Measurements from ENCODE around the gene PPARA.
"Not testable (repeated sequence)": the region's sequence is repeated elsewhere in the genome, so short reads cannot be mapped to it uniquely, and the experiment has no call there.

PPARA gene

DNA sequence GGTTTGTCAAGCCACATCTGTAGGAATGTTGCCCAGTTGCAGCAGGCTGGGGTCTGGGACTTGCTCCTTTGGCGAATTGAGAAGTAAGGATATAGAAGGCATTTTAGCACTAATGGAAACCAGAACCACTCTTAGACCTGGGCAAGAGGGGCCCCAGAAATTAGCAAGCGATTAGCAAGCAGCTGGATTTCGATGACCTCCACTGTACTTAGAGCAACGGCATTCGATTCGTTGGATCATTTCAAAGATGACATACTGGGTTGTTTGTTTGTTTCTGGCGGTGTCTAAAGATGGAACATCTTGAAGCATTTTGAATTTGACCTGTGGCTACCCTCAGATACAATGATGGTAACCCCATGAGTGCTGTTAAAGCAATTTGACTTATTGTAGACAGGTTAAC is 100.9 kb downstream of the PPARA start:
- no peak for DNase-seq

- DNase-seq = no peak
Observed at GRCh38 chr22:46251816-46252380, 101.6 kb downstream of the PPARA start.

- no peak for DNase-seq
Observed at GRCh38 chr22:46256358-46256958, 106.1 kb downstream of the PPARA start.

DNA sequence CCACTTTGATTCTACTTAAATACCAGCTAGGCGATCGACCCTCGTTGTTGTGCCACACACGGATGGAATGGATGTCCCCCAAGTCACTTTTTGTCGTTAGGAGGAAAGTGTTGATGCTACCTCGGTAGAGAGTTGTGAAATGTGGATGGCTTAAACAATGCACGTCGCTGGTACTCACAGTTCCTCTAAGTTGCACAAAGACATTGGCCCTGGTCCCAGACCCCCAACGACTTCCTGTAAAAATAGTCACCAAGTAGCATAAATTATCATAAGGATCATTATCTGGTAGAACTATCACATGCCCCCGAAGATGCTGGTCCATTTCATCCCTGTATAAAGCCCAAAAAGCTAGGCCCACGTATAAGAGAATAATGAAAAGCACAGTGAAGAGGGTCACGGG is 109.0 kb downstream of the PPARA start:
- no peak for DNase-seq

DNA sequence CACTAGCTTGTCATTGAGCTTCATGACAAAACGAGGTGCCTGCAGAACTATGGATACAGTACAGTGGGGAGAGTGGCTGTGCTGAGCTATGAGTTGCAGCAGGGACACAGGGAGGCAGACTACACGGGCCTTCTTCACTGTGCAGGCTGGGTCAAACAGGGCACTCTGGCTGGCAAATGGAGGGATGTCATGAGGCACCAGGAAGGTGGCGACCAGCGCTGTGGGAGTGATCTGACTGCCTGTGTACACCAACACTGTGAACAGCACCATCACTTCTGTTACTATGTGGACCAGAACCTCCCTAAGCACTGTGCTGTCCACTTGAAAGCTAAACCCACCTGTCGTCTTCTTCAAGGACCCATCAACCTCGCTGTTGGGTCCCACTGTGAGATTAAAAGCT is 109.7 kb downstream of the PPARA start:
- no peak for DNase-seq

DNA sequence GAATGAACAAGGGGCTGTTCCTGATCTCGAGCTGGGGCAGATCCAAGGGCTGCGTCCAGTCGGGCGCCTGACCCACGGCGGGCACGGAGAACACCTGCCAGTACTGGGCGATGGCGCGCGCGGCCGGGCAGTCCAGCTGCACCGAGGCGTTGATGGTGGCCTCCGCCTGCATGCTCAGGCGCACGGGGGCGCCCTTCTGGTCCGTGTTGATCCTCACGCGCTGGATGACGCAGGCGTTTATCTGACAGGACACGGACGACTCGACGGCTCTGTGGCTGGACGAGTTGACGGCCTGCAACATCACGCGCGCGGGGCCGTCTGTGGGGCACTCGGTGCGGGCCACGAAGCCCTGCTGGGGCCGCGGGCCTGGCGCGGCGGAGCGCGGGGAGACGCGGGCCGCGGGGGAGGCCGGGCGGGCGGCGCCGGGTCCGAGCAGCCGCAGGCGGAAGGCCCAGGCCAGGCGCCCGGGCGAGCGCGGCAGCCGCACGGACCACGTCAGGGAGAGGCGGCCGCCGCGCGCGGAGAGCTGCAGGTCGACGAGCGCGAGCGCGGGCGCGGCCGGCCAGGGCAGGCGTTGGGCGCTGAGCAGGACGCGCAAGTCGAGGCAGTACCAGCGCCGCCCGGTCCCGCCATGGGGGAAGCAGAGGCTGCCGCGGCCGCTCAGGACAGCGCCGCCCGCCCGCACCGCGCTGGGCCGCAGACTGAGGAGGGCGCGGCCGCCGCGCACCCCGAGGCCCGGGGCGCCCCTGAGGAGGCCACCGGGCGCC is 112.3 kb downstream of the PPARA start:
- DNase-seq = no peak

DNA sequence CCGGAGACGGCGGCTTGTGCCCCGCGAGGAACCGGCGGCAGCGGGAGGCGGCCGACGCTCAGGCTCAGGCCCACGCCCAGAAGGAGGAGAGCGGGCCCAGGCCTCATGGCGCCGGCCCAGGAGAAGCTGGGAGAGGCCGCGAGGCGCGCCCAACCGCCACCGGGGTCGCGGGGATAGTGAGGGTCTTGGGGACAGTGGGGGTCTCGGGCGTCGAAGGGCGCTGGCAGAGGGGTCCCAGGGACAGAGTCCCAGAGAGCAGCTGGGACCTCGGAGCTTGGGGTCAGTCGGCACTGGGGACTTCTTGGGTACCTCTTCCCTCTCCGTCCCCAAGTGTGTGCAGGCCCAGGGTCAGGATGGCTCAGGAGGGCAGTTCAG is 112.9 kb downstream of the PPARA start, which contains the start of gene PKDREJ:
PKDREJ (minus strand) TSS at position 128 of the 375 bp plus-strand sequence; CDS start at position 107, 21 bp downstream.
- no peak for DNase-seq

DNA sequence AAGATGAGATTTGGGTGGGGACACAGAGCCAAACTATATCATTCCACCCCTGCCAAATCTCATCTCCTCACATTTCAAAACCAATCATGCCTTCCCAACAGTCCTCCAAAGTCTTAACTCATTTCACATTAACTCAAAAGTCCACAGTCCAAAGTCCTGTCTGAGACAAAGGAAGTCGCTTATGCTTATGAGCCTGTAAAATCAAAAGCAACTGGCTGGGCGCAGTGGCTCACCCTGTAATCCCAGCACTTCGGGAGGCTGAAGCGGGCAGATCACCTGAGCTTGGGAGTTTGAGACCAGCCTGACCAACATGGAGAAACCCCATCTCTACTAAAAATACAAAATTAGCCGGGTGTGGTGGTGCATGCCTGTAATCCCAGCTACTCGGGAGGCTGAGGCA is 114.2 kb downstream of the PPARA start:
- DNase-seq = not testable (repeated sequence)

DNA sequence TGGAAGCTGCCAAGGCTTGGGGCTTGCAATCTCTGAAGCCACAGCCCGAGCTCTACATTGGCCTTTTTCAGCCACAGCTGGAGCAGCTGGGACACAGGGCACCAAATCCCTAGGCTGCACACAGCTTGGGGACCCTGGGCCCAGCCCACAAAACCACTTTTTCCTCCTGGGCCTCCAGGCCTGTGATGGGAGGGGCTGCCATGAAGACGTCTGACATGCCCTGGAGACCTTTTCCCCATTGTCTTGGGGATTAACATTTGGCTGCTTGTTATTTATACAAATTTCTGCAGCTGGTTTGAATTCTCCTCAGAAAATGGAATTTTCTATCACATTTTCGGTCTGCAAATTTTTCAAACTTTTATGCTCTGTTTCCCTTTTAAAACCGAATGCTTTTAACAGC is 115.3 kb downstream of the PPARA start:
- not testable (repeated sequence) for DNase-seq

GRCh38 chr22:46267431-46268279 is 117.3 kb downstream of the PPARA start, which contains the start of gene TTC38:
Gene TTC38, plus strand, starts transcription at chr22:46268008. Its CDS starts 32 bp downstream, at chr22:46268040.
- DNase-seq = peak; percentile 85

DNA sequence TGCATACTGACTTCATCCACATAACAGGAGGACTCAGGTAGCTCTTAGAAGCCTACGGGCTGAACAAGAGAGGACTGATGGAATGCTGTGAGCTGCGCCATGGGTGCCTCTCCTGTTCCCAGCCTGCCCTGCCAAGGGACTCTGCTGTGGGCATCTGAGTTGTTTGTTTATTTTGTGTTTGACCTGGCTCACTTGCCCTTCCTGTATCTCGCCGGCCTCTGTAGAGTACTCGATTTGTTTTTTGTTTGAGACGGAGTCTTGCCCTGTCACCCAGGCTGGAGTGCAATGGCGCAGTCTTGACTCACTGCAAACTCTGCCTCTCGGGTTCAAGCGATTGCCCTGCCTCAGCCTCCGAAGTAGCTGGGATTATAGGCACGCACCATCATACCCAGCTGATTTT is 119.2 kb downstream of the PPARA start:
- no peak for DNase-seq

DNA sequence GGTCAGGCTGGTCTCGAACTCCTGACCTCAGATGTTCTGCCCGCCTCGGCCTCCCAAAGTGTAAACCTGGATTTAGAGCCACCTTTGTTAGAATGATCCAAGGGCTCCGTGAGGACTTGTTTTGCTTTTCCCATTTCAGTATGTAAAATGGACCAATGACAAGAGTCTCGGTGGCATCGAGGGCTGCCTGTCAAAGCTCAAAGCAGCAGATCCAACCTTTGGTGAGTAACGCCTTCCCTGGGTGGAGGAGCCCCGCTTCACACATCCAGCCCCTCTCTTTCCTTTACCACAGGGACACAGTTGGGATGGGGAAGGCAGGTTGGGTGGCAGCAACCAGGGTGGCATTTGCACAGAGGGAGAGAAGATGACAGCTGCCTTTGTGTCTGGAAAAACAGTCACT is 121.9 kb downstream of the PPARA start:
- DNase-seq = no peak

GRCh38 chr22:46272762-46273431 is 122.6 kb downstream of the PPARA start:
- DNase-seq = no peak

DNA sequence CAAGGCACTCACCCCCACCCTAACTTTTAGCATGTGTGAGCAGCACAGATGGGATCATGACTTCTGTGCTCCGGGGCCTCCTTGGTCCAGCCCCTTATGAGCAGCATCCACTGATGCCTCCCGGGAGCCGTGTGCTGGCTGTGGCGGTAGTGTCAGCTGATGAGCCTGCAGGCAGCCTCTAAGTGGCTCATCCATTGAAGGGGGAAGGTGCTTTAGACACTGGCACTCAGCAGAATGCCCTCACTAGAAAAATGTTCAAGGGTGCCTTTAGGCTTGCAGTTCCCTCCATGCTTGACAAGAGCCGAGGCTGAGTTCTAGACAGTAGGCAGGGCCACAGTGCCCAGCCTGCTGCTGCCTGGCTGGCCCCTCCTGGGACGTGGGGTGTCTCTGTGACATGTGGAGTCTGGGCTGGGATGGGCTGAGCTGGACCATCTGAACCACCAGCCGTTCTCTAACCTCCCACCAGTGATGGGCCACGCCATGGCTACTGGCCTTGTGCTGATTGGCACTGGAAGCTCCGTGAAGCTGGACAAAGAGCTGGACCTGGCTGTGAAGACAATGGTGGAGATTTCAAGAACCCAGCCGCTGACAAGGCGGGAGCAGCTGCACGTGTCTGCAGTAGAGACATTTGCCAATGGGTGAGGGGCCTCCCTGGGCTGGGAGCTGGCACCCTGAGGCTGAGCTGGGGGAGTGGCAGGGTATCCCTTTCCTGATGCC is 123.3 kb downstream of the PPARA start:
- DNase-seq = no peak

- DNase-seq = no peak
Observed at GRCh38 chr22:46274381-46274780, 124.1 kb downstream of the PPARA start.

- DNase-seq = no peak
Observed at GRCh38 chr22:46275455-46276122, 125.3 kb downstream of the PPARA start.

- no peak for DNase-seq
Observed at GRCh38 chr22:46276563-46276962, 126.2 kb downstream of the PPARA start.

DNA sequence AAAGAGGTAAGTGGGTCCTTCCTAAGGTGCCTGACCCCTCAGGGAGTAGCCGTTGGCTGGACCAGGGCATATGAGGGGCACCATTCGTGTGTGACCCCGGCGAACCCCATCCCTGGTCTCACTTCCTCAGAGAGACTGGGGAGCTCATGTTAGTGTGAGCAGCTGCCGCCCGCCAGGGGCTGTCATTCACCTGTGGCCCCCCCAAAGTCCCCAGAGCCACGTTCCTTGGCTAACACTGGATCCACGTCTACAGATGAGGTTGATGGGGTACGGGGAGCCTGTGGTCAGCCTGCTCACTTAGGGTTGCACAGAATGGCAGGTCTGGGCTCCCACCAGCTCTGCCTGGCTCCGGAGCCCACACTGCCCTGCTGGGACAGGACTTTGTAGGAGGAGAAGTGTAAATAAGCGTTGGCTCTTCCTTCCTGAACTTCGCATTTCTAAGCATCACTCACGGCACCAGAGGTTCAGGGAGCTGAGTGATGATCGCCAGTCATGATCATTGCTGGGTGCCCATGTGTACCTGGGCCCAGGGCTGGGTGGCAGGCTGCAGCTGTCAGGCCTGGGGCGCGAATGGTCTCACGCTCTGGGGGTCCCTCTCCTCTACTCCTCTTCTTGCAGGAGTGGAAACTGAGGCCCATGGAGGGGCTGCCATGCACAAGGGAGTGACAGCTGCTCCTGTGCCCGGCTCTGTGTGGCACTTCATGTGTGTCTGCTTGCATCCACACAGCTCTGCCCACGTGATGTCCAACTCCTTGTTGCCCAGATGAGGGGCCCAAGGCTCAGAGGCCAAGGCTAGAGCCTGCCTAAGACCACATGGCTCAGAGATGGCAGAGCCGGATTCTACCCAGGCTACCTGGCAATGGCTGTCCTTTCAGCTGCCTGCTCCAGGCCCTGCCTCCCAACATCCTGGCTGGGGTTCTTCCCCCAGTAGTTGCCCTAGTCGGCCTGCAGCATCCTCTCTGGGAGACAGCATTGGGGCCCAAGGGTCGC is 128.6 kb downstream of the PPARA start:
- DNase-seq = no peak

DNA sequence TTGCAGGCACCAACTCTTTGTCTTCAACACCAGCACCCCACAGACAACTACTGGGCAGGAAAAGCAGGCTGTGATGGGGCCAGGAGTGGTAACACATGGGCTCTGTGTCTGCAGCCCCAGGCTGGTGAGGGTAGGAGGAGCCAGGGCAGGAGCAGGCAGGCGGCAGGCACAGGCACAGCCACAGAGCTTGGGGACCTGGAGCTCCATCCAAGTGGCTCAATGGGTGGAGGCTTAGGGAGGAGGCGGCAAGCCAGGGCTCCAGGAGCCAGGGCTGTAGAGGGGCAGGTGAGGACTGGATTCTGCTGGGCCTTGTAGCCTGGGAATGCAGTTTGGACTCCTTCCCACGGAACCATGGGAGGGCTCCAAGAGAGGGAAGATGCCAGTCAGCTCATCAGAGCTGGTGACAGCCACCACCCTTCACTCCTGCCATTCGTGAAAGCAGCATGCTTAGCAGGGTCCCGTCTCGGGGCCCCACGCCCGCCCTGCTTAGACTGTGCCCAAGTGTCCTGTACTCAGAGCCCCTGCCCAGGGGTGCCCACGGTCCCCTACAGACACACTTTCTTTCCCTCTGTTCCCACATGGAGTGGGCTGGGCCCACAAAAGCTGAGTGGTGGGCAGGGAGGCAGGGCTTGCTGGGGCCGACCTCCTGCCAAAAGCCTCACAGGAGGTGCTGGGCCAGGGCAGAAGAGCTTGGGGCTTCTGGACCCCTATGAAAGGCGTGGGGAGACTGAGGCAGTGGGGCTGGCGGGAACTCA is 129.9 kb downstream of the PPARA start:
- DNase-seq = no peak
